HG03457 (cell line): Measurements from ENCODE around the gene CDH23.

Experiments used
- ATAC-seq: cut with Tn5 transposase; IDR thresholded peaks from one replicate; pipeline ENCODE4 v1.9.1; 2021; ENCODE audit warnings: moderate number of reproducible peaks; ENCODE audit not compliant: unreplicated experiment

Gene CDH23

DNA sequence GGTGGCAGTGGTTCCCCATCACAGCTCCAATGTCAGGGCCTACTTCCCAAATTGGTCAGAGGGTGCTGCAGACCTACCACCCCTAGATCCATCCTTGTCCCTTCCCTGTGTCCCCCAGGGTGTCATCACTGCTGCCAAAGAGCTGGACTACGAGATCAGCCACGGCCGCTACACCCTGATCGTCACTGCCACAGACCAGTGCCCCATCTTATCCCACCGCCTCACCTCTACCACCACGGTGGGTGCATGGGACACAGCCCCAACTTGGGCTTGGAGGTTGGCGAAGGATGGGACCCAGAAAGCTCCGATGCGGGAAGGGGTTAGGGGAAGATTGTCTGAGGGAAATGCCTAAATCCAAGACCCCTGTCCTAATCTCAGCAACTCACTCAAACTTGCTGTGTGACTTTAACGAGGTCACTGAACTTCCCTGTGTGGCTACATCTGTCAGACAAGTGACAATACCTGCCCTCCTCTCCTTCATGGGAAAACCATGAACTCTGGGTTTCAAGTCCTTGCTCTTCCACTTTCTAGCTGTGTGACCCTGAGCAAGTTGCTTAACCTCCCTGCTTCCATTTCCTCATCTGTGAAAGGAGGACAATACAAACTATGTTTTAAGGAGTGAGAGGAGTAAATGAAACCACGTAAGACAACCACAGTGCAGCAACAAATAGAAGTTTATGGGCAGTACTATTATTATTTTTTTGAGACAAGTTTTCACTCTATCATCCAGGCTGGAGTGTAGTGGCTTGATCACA is 381.5 kb downstream of the CDH23 start:
- no peak for ATAC-seq

DNA sequence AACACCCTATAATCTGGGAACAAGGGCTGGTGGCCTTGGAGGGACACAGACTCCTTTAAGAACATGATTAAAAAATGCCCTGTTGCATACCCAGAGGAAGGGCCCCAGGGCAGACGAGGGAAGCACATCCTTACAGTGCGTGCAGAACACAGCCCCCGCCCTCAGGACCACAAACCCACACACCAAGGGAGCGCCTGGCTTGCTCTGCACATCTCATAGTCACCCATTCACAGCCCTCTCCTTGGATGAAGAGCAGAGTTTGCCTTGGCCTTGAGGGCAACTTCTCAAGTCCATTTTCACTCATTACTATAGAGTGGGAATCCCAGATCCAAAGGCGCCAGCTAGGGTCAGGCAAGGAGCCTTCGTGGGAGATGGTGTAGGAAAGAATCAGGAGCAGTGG is 382.9 kb downstream of the CDH23 start:
- no peak for ATAC-seq

DNA sequence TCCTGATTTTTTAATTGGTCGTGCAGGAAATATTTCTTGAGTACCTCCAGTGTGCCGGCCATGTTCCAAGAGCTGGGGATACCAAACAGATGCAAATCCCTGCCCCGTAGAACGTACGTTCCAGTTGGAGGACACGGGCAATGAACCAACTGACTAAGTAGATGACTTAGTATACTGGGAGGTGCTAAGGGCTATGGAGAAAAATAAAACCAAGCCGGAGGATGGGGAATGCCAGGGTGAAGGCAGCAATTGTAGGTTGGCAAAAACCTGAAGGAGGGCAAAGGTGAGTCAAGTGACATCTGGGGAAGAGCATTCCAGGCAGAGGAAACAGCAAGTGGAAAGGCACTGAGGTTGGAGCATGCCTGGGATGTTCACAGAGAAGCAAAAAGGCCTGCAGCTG is 383.4 kb downstream of the CDH23 start:
- no peak for ATAC-seq

DNA sequence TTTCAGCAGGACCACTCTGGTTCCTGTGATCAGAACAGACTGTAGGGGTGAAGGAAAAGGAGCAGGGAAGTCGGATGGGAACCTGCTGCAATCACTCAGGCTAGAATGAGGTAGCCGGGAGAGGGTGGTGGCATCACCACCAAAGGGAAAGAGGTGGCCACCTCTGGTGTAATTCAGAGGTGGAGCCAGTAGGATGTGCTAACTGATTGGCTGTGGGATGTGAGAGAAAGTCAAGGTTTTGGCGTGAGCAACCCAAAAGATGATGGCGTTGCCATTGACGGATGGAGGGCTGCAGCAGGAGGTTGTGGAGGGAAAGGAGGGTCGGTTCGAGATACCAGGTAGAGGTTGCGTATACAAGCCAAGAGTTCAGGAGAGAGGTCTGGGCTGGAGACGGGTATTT is 384.0 kb downstream of the CDH23 start:
- ATAC-seq = no peak

DNA sequence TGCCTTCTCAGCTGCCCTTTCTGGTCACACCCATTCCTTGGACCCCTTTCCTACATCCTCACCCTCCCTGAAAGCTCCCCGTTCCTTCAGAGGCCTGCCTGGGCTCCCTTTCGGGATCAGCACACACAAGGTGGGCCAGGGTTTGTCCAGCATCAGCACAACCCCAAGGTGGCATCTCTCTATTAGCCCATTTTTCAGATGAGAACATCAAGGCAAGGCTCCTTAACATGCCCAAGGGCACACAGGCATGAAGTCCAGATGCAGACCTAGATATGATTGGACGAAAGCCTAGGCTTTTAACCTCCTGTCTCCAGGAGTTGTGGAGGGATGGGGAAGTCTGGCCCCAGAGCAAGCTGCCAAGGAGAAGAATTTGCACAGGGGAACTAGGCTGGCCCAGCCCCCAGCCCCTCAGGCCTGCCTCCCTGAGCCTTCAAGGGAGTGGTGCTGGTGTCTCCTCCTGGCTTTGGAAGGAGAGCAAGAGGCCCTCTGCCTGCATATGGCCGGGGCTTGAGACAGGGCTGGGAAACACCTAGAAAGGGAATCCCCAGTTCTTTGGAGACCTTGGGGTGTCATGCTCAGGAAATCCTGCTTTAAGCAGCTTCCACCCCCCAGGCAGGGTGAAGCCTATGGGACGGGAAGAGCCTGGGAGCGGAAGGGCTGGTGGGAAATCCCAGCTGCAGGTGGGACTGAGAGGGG is 385.6 kb downstream of the CDH23 start:
- ATAC-seq = no peak

DNA sequence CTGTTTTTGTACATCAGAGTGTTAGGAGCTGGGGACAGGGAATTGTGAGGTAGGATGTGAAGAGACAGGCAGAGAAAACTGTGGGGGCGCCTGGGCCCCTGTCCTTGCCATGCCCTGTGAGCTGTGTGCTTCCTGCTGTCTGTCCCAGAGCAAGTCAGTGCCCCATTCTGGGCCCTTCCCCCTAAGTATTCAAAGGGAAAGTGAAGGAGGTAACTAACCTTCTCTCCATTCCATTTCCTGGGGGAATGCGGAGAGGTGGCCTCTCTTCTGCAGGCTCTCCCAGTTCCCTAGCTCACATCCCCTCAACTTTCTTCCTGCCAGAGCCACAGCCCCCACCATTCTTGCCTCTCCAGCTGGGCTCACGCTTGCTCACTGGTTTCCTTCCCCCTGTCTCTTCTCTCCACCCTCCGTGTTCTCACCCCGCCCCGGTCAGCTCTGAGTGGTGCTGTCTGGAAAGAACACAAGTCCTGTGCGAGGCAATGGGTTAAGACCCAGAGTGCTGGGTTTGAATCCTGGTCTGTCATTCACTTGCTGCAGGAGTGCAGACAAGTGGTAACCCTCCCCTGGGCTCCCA is 386.3 kb downstream of the CDH23 start:
- no peak for ATAC-seq

DNA sequence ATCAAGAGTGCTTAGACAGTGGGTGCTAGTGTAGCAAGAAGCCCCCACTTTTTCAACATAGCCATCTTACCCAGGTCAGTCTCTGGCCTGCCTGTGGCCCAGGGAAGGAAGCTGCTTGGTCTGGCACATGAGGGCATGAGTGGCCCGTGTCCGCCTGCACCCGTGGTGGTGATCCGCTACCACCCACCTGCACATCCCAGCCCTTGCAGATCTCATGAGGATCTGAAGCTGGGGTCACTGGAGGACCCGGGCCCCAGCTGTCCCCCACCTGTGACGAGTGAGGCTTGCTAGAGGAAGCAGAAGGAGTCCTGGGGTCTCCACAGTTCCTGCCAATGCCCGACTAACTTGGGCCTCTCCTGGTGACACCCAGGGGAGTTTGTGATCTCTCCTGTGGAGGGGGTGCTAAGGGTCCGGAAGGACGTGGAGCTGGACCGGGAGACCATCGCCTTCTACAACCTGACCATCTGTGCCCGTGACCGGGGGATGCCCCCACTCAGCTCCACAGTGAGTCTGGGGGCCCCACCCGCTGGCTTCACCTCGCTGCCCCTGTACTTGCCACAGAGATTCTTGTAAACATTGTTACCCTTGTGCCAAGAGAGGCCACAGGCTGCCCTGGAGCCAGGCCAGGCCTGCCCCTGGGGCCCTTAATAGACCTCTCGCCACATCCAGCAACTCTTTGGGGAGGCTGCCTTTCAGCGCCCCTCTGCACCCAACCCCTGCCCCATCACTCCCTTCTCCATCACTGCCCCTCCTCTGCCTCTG is 387.4 kb downstream of the CDH23 start:
- no peak for ATAC-seq

DNA sequence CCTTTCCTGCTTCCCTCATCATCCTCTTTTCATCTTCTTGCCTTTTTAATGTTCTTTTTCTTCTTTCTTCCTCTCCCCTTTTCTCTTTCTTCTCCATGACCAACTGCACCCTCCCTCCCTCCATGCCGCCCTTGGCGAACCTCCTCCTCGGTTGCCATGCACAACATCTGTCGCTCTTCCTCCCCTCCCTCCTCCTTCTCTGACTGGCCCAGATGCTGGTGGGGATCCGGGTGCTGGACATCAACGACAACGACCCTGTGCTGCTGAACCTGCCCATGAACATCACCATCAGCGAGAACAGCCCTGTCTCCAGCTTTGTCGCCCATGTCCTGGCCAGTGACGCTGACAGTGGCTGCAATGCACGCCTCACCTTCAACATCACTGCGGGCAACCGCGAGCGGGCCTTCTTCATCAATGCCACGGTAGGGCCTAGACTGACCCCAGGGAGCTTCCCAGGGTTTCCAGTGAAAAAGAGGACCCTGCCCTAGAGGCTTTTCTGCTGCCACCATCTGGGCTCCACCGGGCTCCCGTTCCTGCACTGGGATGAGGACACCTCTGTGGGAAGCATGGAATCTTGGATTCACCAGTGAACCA is 388.1 kb downstream of the CDH23 start:
- no peak for ATAC-seq

DNA sequence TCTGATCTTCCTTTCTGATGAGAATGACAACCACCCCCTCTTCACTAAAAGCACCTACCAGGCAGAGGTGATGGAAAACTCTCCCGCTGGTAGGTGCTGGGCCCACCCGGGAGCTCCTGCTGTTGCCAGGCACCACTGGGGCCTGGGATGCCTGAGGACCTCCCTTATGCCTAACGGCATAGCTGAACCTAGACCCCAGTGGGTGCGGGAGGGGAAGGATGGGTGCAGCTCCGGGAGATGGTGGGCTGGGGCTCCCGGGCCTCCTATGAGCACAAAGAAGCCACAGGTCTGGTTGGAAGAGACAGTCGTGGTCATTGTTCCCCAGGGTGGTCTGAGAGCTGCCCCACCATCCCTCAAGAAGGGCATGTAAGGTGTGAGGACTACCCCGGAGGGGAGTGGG is 392.2 kb downstream of the CDH23 start:
- ATAC-seq = no peak

DNA sequence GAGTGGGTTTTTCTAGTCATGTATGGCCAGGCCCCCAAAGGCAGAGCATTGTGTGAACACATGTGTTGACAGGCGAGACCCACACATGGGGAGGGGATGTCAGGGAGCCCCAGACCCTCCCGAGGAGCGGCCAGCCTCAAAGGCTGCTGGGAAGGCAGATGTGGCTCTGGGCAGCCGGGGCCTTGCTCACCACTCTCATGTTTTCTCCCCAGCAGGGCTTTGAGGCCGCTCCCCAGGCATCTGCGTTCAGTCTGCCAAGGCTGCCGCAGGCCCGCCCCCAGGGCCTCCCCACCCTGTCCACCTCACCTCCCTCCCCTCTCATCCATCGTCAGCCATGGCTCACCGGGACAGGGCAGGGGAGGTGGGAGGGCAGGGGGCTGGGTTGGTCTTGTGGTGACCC is 393.2 kb downstream of the CDH23 start:
- no peak for ATAC-seq

DNA sequence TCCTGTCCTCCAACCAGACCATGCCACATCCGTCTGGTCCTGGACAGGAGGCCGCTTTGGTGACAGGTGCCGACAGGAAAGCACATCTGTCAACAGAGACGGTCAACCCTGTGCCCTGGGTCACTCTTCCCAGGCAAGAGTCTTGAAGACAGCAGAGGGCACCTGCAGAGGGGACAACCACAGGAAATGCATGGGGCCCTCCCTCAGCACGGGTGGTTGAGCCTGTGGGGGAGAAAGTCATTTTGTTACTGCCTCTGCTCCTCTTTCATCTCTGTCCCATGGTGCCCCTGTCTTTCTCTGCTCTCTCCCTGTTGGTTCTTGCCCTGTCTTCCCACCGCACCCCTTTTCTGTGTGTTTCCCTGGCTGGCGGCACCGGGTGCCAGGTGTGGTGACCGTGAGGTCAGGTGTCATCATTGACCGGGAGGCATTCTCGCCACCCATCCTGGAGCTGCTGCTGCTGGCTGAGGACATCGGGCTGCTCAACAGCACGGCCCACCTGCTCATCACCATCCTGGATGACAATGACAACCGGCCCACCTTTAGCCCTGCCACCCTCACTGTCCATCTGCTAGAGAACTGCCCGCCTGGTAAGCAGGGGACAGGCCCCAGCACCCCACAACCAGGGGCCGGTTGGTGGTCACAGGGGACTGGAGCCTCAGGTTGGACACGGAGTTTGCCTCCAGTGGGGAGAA is 394.2 kb downstream of the CDH23 start:
- ATAC-seq = no peak

DNA sequence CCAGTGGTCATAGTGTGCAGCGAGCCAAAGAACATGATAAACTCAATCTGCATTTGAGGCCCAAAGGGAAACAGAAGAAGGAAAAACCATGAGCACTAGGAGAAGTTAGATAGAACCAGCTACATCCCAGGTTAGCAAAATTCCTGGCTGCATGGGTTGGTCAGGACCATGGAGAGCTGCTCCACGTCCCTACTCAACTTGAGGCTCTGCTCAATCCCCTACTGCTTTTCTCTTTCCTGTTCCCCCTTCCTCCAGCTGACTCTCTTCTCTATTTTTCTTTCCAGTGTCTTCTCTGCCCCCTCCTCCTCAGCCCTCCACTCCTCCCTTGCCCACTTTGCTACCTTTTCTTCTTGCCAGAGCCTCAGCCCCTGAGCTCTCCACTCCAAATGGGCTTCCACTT is 398.5 kb downstream of the CDH23 start:
- no peak for ATAC-seq

DNA sequence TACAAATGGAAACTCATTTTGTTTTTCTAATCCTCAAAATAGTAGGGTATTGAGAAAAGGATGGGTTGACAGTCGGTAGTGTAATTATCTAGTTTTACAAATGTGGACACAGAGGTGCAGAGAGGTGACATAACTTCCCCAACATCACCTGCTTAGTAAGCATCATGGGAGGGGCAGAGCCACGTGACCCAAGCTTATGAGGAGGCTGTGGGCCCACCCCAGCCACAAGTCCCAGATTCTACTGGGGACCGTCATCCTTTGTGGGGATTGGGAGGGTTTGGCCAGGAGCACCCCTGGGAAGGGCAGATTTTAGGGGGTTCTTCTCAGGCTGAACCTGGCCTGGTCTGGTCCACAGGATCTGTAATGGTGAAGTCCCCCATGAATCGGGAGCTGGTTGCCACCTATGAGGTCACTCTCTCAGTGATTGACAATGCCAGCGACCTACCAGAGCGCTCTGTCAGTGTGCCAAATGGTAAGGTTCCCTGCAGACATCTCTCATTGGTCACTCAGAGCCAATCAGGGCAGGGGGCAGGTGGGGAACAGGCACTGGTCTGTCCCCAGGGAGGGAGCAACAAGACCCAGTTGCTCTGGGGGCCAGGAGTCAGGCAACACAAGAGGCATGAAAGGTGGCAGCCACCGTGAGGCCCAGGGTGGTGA is 400.2 kb downstream of the CDH23 start:
- ATAC-seq = no peak

DNA sequence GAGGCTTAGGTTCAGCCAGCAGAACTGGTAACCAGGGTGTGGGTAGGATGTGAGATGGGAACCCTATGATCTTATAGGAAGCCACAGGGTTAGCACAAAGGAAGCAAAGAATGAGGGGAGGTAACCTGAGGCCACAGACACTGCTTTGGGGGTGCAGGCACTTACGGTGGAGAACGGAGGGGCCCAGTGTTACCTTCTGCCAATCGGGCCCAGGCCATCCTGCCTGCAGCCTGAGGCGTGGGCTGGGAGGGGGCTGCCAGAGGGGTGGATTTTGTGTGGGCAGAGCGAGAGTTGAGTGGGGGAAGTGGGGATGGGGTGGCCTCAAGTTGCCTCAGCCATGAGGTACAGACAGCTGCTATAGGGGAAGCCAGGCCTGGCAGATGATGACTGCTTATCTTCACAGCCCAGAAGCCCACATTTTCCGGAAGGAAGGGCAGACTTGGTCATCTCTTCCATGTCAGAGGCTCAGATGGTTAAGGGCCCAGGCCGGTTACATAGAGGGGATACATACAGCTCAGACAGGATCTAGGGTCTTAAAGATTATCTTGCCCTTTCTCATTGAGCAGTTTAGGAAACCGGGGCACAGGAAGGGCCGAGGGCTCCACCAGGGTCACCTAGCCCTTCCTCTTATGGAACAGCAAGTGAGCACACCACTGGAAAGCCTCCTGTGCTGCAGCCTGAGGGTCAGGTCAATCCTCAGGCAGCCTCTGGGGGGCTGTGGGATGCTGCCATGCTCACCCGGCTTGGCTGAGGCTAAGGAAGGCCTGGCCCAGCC is 401.0 kb downstream of the CDH23 start:
- ATAC-seq = no peak

DNA sequence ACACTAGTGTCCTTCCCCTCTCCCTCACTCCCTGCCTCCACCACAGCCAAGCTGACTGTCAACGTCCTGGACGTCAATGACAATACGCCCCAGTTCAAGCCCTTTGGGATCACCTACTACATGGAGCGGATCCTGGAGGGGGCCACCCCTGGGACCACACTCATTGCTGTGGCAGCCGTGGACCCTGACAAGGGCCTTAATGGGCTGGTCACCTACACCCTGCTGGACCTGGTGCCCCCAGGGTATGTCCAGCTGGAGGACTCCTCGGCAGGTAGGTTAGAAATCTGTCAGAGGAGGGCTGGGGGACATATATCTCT is 401.5 kb downstream of the CDH23 start:
- ATAC-seq = no peak

DNA sequence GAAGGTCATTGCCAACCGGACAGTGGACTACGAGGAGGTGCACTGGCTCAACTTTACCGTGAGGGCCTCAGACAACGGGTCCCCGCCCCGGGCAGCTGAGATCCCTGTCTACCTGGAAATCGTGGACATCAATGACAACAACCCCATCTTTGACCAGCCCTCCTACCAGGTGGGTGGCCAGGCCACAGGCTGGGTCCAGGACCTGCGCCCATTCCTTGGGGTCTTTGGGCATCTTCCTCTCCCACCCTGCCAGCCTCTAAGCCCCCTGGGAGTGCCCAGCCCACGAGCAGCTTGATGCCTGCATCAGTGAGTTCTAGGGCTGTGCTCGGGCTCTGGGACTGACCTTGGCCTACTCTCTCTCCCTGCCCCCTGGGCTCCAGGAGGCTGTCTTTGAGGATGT is 402.4 kb downstream of the CDH23 start:
- ATAC-seq = no peak

DNA sequence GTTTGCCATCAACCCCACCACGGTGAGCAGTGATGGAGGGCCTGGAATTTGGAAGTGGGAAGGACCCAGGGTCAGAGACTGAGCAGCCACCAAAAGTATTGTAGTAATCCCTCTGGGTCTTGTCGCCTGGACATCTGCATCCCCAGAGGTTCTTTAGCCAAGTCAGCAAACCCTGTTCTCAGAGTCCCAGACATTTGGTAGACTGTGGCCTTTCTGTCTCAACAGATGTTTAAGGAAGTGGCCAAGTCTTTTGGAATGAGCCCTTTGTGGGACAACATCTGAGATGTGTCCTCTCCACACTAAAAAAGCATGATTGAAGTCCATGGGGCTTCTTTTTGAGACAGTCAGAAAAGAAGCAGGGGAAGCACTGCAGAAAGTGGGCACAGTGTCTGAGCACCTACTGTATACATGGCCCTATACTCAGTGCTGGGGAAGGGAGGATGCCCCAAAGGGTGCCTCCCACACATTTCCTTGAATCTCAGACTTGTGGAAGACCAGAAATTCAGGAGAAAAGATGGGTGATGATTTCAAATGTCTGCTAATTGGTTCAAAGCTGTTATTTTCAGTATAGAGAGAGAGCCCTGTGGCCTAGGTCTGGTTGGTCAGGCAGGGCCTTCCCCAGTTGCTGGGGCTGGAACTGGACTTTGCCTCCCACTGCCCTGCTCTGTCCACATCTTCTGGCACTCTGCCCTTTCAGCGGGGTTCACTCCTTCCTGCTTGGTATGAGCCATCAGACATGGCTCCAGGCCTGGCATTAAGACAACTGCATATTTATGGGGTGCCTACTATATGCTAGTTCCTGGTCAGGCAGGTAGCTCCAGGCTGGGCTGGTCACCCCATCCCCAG is 403.1 kb downstream of the CDH23 start:
- no peak for ATAC-seq

DNA sequence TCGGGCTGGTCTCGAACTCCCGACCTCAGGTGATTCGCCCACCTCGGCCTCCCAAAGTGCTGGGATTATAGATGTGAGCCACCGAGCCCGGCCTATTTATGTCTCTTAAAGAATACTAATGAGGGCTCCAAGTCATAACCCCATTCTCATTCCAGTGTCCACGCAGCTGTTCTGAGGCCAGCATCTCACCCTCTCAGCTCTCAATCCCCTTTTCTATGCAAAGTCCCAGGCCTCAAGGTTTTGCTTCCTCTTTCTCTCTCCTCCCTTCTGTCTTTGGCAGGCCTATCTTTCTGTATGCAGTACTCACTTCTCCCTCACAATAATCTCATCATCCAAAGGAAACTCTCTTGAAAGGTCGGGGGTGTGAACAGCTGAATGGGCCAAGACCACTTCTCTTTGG is 404.6 kb downstream of the CDH23 start:
- peak; percentile 55 for ATAC-seq

DNA sequence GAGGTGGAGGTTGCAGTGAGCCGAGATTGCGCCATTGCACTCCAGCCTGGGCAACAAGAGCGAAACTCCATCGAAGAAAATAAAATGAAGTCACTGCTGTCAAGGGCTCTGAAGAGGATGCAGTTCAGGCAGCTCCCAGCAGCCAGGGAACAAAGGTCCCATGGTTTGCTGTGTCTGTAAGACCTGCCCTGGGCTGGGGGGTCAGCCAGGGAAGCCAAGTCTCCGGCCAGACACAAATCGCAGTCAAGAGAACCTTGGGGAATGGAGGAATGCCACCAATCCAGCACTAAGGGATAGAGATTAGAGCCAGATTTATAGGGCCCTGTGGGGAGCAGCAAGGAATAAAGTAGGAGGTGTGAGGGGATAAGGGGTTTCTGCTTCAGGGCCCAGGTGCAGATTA is 405.5 kb downstream of the CDH23 start:
- ATAC-seq = no peak
